LNCAP (cell line): ENCODE results near the gene GFPT1.

Experiments used
- CTCF ChIP-seq: fragments of 450-650 bp; IDR thresholded peaks from 2 replicates; pipeline ENCODE4 v1.5.1; 2017; ENCODE audit warnings: mild to moderate bottlenecking

Gene GFPT1

GRCh38 chr2:69386789-69387734, at the start of gene GFPT1:
GFPT1 (minus strand) TSS chr2:69387227; CDS start chr2:69387071, 156 bp downstream.
- TF ChIP-seq CTCF: no peak

DNA sequence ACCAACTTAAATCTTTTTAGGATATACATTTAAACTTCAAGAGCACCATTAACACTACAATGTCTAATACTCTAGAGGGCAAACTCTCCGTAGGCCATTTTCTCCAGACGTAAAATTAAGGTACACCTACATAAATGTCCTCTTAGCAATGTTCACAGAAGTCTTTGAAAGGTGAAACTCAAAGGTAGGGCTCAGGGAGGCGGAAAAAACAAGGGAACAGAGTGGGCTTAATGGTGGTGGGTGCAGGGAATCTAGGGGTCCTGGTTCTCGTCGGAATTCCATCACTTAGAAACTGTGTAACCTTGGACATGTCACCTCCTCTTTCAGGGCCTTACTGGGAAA, 49.5 kb upstream of the GFPT1 start:
- TF ChIP-seq CTCF: no peak

DNA sequence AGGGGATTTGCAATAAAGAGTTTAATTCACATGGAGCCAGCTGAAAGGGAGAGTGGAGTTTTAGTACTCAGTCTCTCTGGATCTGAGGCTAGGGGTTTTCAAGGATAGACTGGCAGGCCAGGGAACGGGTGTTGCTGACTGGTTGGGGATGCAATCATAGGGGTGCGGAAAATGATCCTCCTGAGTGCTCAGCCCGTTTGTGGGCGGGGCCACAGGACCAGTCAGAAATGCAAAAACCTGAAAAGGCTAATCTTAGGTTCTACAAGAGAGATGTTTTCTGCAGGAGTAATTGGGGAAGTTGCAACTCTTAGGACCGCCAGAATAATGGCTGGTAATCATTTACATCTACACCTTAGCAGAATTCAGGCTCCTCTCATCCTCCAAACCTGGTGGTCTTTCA, 47.7 kb upstream of the GFPT1 start:
- TF ChIP-seq CTCF: no peak

DNA sequence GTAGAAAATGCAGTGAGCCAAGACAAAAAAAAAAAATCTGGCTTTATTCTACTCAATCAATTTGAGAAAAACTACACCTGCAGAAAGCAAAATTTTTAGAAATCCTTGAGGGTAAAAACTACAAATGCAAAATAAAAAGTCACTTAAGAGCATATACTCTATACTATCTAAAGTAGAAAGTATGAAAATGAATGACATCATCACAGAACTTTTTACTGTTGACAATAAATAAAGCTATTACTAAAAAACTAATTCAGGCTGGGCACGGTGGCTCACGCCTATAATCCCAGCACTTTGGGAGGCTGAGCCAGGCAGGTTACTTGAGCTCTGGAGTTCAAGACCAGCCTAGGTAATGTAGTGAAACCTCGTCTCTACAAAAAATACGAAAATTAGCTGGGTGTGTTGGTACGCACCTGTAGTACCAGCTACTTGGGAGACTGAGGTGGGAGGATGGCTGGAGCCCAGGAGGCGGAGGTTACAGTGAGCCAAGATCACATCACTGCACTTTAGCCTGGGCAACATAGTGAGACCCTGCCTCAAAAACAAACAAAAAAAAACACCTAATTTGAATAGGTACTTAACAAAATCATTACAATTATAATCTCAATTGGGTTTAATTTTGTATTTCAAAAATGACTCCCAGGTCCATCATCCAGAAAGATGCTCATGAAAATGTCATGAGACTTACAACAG, 42.6 kb upstream of the GFPT1 start:
- TF ChIP-seq CTCF: no peak

DNA sequence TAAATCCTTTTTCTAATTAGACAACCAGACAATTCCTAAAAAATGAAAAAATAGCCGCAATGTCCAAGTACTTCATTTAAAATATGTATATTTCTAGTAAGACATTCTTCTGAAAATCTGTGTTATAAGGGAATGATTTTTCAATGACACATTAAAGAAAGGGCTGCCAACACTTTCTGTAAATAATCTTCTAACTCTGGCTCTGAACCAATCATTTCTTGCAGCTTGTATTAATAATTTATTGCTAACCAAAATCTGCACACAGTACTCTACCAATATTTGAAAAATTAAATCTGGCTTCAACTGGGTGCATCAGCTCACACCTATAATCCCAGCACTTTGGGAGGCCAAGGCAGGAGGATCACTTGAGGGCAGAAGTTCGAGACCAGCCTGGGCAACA, 42.0 kb upstream of the GFPT1 start:
- TF ChIP-seq CTCF: no peak

- no peak for TF ChIP-seq CTCF
Measured at GRCh38 chr2:69424419-69424818, 37.4 kb upstream of the GFPT1 start.

- no peak for TF ChIP-seq CTCF
Measured at GRCh38 chr2:69422198-69422597, 35.2 kb upstream of the GFPT1 start.
